ENCODE results near the gene MRE11. TPM values are rescaled to one million over a fixed set of nuclear protein-coding genes. Genes with fewer than 3 reads are reported as not detected.

The MRE11 gene
- total RNA-seq, 1 donor from 2014 or later, result 14.1 TPM

DNA sequence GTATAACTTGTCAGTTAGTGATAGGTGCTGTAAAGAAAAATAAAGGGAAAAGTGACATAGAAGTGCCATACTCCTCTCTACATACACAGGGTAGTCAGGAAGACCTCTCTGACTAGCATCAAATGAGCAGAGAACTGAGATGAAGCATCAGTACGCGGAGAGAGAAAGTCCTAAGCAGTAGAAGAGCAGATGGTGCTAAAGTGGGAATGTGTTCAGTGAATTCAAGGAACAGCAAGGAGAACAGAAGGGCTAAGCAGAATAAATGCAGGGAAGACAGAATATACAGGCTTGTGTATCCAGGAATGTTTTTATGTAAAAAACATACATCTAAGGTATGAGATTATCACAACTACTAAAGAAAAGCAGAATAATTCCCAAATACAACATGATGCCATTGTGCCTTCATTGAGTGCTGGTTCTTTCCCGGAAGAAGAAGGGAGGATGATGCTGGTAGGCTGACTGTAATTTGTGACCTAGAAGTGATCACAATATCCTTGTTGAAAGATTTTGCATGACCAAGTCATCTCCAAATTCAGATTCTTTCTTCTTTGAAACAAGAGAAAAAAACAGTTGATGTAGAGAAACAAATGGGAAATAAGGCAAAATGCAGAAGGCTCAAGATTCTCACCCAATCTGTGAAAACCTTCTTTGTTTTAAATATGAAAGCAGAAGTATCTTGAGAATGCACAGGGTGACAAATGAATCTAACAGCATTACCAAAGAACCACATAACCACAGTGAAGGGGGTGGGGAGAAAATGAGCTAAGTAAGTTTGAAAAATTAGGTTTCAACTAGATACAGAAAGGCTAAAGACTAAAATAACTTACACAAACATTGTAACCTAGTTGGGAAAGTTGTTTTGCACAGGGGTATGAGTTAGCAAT is 20.5 kb downstream of the MRE11 start:
- no peaks in the 10 kb centered on the region for H3K9me3 Mint-ChIP-seq (ENCODE audit: unreplicated experiment)
- peak; percentile 87 for DNase-seq (ENCODE audit: low read depth)
- H3K9me3 ChIP-seq (ENCODE audit: insufficient read depth, low read depth, low read length), result no peaks in the 10 kb centered on the region
- no peaks in the 10 kb centered on the region for H3K27me3 ChIP-seq (ENCODE audit: insufficient read depth, low read length)
- H3K4me2 ChIP-seq (ENCODE audit: low read length), result no peak overlapping the region
- H2AFZ ChIP-seq (ENCODE audit: low read depth, low read length), result no peak overlapping the region
- H3K27me3 Mint-ChIP-seq (ENCODE audit: low read depth, unreplicated experiment), result no peaks in the 10 kb centered on the region
- FAIRE-seq, result no peak
- no peaks in the 10 kb centered on the region for H3K4me1 ChIP-seq (ENCODE audit: insufficient read depth, low read length)
- H3K36me3 ChIP-seq (ENCODE audit: insufficient read depth, low read length), result peaks cover 4% of the 10 kb centered on the region
- peak overlapping the region; percentile 49 for H3K27ac Mint-ChIP-seq (ENCODE audit: unreplicated experiment)
- peaks cover 18% of the 10 kb centered on the region for H3K4me1 Mint-ChIP-seq (ENCODE audit: low read depth, unreplicated experiment)
- H3K4me3 Mint-ChIP-seq (ENCODE audit: unreplicated experiment), result peak overlapping the region; percentile 17
- no peak overlapping the region for H3K9ac ChIP-seq (ENCODE audit: low read length)
- no peaks in the 10 kb centered on the region for H3K79me2 ChIP-seq (ENCODE audit: insufficient read depth, low read length)
- no peak overlapping the region for H3K27ac ChIP-seq (ENCODE audit: low read depth, low read length)
- H4K20me1 ChIP-seq (ENCODE audit: insufficient read depth, low read length), result no peaks in the 10 kb centered on the region
- no peak overlapping the region for H3K4me3 ChIP-seq (ENCODE audit: insufficient read depth, low read depth, low read length)
- no peaks in the 10 kb centered on the region for H3K36me3 Mint-ChIP-seq (ENCODE audit: low read depth, unreplicated experiment)
- TF ChIP-seq, protein P1, sequence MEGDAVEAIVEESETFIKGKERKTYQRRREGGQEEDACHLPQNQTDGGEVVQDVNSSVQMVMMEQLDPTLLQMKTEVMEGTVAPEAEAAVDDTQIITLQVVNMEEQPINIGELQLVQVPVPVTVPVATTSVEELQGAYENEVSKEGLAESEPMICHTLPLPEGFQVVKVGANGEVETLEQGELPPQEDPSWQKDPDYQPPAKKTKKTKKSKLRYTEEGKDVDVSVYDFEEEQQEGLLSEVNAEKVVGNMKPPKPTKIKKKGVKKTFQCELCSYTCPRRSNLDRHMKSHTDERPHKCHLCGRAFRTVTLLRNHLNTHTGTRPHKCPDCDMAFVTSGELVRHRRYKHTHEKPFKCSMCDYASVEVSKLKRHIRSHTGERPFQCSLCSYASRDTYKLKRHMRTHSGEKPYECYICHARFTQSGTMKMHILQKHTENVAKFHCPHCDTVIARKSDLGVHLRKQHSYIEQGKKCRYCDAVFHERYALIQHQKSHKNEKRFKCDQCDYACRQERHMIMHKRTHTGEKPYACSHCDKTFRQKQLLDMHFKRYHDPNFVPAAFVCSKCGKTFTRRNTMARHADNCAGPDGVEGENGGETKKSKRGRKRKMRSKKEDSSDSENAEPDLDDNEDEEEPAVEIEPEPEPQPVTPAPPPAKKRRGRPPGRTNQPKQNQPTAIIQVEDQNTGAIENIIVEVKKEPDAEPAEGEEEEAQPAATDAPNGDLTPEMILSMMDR (IDR thresholded peaks at IDR 0.05; ENCODE audit: insufficient read depth, low read depth, low read length), result no peak

DNA sequence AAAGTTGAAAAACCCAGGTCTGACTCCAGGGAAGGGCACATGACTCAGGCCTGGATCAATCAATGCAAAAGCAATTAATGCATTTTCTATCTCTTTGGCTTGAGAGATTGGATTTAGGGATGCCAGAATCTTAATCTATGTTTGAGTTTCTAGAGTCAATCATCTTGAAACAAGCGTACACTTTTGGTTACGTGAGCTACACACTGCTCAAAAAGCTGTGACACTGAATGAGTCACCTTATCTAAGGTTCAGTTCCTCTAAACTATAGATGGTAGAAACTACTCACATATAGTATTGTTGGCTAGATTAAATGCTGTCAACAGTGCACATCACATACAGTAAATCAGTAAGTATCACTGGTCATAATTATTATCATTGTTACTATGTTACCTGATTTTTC is 24.2 kb downstream of the MRE11 start:
- Histone ChIP-seq H3K27me3 (ENCODE audit: insufficient read depth, low read length) (no peaks in the 10 kb centered on the region), H3K4me1 (ENCODE audit: insufficient read depth, low read length) (no peaks in the 10 kb centered on the region), H3K9me3 (ENCODE audit: insufficient read depth, low read depth, low read length) (no peaks in the 10 kb centered on the region), H3K79me2 (ENCODE audit: insufficient read depth, low read length) (no peaks in the 10 kb centered on the region), H3K4me2 (ENCODE audit: low read length) (no peak overlapping the region), H3K27ac (ENCODE audit: low read depth, low read length) (no peak overlapping the region), H3K9ac (ENCODE audit: low read length) (no peak overlapping the region), H3K36me3 (ENCODE audit: insufficient read depth, low read length) (peaks cover 8% of the 10 kb centered on the region), H3K4me3 (ENCODE audit: insufficient read depth, low read depth, low read length) (no peak overlapping the region), H2AFZ (ENCODE audit: low read depth, low read length) (no peak overlapping the region), H4K20me1 (ENCODE audit: insufficient read depth, low read length) (no peaks in the 10 kb centered on the region)
- DNase-seq (ENCODE audit: low read depth), result no peak
- Mint-ChIP-seq H3K4me1 (ENCODE audit: low read depth, unreplicated experiment) (peaks cover 8% of the 10 kb centered on the region), H3K36me3 (ENCODE audit: low read depth, unreplicated experiment) (no peaks in the 10 kb centered on the region), H3K9me3 (ENCODE audit: unreplicated experiment) (no peaks in the 10 kb centered on the region), H3K4me3 (ENCODE audit: unreplicated experiment) (no peak overlapping the region), H3K27ac (ENCODE audit: unreplicated experiment) (no peak overlapping the region), H3K27me3 (ENCODE audit: low read depth, unreplicated experiment) (no peaks in the 10 kb centered on the region)
- FAIRE-seq, result no peak
- no peak for TF ChIP-seq EZH2 (IDR thresholded peaks at IDR 0.05; ENCODE audit: insufficient read depth, low read length)
- TF ChIP-seq, protein P1 (IDR thresholded peaks at IDR 0.05; ENCODE audit: insufficient read depth, low read depth, low read length), result no peak

DNA sequence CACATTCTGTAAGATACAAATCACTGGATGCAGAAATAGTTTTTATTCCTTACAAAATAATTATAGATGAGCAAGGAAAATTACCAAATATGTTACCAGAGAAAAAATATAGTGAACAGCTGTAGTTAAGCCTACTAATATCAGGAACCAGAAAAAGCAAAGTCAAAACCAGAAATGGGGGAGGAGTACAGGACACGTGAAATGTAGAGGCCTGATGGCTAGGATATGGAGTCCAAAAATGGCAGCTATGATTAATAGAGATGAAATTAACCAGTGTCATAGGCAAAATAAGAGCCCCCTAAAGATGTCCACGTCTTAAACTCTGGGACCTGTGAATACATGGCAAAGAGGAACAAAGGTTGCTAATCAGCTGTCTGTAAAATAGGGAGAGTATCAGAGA is 34.1 kb downstream of the MRE11 start:
- Histone ChIP-seq H3K9ac (ENCODE audit: low read length) (no peak overlapping the region), H2AFZ (ENCODE audit: low read depth, low read length) (no peak overlapping the region), H3K4me1 (ENCODE audit: insufficient read depth, low read length) (no peaks in the 10 kb centered on the region), H3K4me2 (ENCODE audit: low read length) (no peak overlapping the region), H3K79me2 (ENCODE audit: insufficient read depth, low read length) (no peaks in the 10 kb centered on the region), H3K27ac (ENCODE audit: low read depth, low read length) (no peak overlapping the region), H3K27me3 (ENCODE audit: insufficient read depth, low read length) (no peaks in the 10 kb centered on the region), H4K20me1 (ENCODE audit: insufficient read depth, low read length) (no peaks in the 10 kb centered on the region), H3K9me3 (ENCODE audit: insufficient read depth, low read depth, low read length) (no peaks in the 10 kb centered on the region), H3K4me3 (ENCODE audit: insufficient read depth, low read depth, low read length) (no peak overlapping the region), H3K36me3 (ENCODE audit: insufficient read depth, low read length) (peaks cover 4% of the 10 kb centered on the region)
- no peaks in the 10 kb centered on the region for H3K27me3 Mint-ChIP-seq (ENCODE audit: low read depth, unreplicated experiment)
- TF ChIP-seq, protein P1 (IDR thresholded peaks at IDR 0.05; ENCODE audit: insufficient read depth, low read depth, low read length), result no peak
- no peak for TF ChIP-seq EZH2 (IDR thresholded peaks at IDR 0.05; ENCODE audit: insufficient read depth, low read length)
- FAIRE-seq (no peak), DNase-seq (ENCODE audit: low read depth) (no peak)
- H3K27ac Mint-ChIP-seq (ENCODE audit: unreplicated experiment), result no peak overlapping the region
- no peak overlapping the region for H3K4me3 Mint-ChIP-seq (ENCODE audit: unreplicated experiment)
- peaks cover 2% of the 10 kb centered on the region for H3K36me3 Mint-ChIP-seq (ENCODE audit: low read depth, unreplicated experiment)
- H3K4me1 Mint-ChIP-seq (ENCODE audit: low read depth, unreplicated experiment), result peaks cover 10% of the 10 kb centered on the region
- H3K9me3 Mint-ChIP-seq (ENCODE audit: unreplicated experiment), result no peaks in the 10 kb centered on the region
